Measurements from ENCODE around the gene HID1. TPM values are rescaled to one million over a fixed set of nuclear protein-coding genes. Genes with fewer than 3 reads are reported as not detected.

The HID1 gene
- total RNA-seq, 5 donors from 2014 or later (not counting 1 experiment from before 2014, with no cell fraction given), result 12.7 to 21.0 (median 14.5) TPM

DNA sequence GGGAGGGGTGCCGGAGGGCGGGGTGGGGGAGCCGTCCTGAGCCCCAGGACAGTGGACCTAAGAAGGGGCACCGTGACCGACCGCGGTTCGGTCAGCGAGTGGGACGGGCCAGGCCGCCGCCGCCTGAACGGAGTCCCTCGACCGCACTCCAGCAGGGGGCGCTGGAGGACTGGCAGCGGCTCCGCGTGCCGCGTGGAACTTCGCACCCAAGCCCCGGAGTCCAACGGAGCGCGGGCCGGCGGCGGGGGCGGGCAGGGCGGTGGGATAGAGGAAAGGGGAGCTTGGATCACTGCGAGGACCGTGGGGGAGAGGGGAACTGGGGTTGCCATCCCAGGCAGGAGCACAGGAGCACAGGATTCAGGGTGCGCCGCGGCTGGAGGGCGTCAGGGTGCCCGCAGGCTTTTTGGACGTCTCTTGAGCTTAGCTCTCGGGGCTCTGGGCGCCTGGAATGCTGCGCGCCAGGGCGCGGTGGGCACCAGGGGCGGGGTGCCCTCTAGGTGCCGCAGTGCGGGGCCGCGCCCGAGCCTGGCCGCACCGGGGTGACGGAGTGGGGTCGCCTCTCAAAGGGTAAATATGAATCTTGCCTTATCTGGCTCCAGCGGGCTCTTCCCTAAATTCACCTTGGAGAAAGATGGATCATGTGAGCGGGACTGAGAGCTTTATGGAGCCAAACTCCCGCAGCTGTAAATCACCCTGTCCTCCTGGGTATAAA lies 48.9 kb downstream of the HID1 start:
- peak overlapping the region in 2 of 3 donors; percentile 47 to 71 for H3K4me3 Mint-ChIP-seq
- no peaks in the 10 kb centered on the region for H3K9me3 Mint-ChIP-seq
- no peaks in the 10 kb centered on the region for H3K36me3 Mint-ChIP-seq
- peaks cover 49 to 74% of the 10 kb centered on the region in 2 donors for H3K27me3 Mint-ChIP-seq
- peak; percentile 74 to 79 (median 74) for ATAC-seq (replicated peaks in 1 of 4)
- Histone ChIP-seq H3K27me3 (replicated peaks in 1 of 2; ENCODE audit: control insufficient read depth in 2 of 2, extremely low read depth in 1 of 2, insufficient read depth in 2 of 2, low read length in 1 of 2) (peaks cover 11 to 91% of the 10 kb centered on the region in 2 experiments), H3K36me3 (ENCODE audit: control insufficient read depth in 2 of 2, extremely low read depth in 1 of 2, insufficient read depth in 1 of 2, low read length in 1 of 2) (no peaks in the 10 kb centered on the region), H3K27ac (ENCODE audit: low read length) (no peak overlapping the region), H3K4me1 (ENCODE audit: control insufficient read depth in 1 of 2, extremely low read depth in 1 of 2, insufficient read depth in 2 of 2, low read length in 2 of 2) (peaks cover 2 to 31% of the 10 kb centered on the region in 2 experiments), H3K9me3 (no peaks in the 10 kb centered on the region), H3K4me3 (ENCODE audit: control insufficient read depth in 1 of 2, extremely low read depth in 1 of 2, low read length in 1 of 2) (peak overlapping the region; percentile 33 to 35)
- DNase-seq, result peak; percentile 18 to 81 (median 60)
- ChIA-PET CTCF (interaction anchor here in 1 of 2 donors (0.6 to 1.2 kb wide), 5 partner anchors 11 to 1751 kb away, joined by 4 to 7 read pairs (median 4); no protein-coding TSS in a partner anchor), POLR2A (interaction anchor here in 1 of 2 donors (0.6 kb wide), 1 partner anchor 59 kb away, joined by 3 read pairs; no protein-coding TSS in a partner anchor)
- H3K4me1 Mint-ChIP-seq, result peaks cover 14 to 20% (median 14%) of the 10 kb centered on the region in 3 donors
- H3K27ac Mint-ChIP-seq, result no peak overlapping the region
- 6% methylated on average over 46 of the region's 59 CpGs for WGBS (ENCODE audit: insufficient coverage)

- POLR2A ChIA-PET, result no interaction called here
- WGBS (ENCODE audit: insufficient coverage), result 3% methylated on average over 50 of the region's 57 CpGs
- H3K36me3 Mint-ChIP-seq, result no peaks in the 10 kb centered on the region
These were observed 49.6 kb downstream of the HID1 start, which contains the start of gene USH1G for GRCh38 chr17:74922694-74923537. TSS of gene USH1G (minus strand) at chr17:74923255. CDS start at chr17:74923073, 182 bp downstream.

DNA sequence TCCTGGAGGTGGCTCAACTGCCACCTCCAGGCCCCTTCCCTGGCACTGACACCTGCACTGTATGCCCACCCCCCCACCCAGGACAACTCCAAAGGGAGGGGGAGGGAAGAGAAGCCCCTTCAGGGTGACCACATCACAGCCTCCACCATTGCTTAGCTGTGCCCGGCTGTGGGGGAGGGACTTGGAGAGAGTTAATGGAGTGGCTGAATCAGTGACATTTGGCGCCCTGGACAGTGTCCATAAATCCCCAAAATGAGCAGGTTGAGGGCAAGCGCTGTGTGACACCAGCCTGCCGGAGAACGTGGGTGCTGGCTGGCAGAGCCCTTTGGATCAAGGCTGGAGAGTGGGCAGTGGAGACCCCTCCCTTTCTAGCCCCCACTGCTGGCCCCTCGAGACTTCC lies 50.4 kb downstream of the HID1 start:
- H3K36me3 Mint-ChIP-seq, result no peaks in the 10 kb centered on the region
- H3K4me3 ChIP-seq (ENCODE audit: control insufficient read depth in 1 of 2, extremely low read depth in 1 of 2, low read length in 1 of 2), result no peak overlapping the region
- H3K4me1 ChIP-seq (ENCODE audit: control insufficient read depth in 1 of 2, extremely low read depth in 1 of 2, insufficient read depth in 2 of 2, low read length in 2 of 2), result peaks cover 2 to 31% of the 10 kb centered on the region in 2 experiments
- 62% methylated on average over 5 of the region's 6 CpGs for WGBS (ENCODE audit: insufficient coverage)
- ChIA-PET CTCF (interaction anchor here in 1 of 2 donors (0.7 kb wide), 1 partner anchor 38 kb away, joined by 4 read pairs; no protein-coding TSS in a partner anchor), POLR2A (no interaction called here)
- no peak for DNase-seq
- no peaks in the 10 kb centered on the region for H3K9me3 ChIP-seq
- H3K4me3 Mint-ChIP-seq, result peak overlapping the region in 2 of 3 donors; percentile 43 to 71
- peaks cover 10 to 94% of the 10 kb centered on the region in 2 experiments for H3K27me3 ChIP-seq (replicated peaks in 1 of 2; ENCODE audit: control insufficient read depth in 2 of 2, extremely low read depth in 1 of 2, insufficient read depth in 2 of 2, low read length in 1 of 2)
- peaks cover 42 to 72% of the 10 kb centered on the region in 2 donors for H3K27me3 Mint-ChIP-seq
- no peak overlapping the region for H3K27ac ChIP-seq (ENCODE audit: low read length)
- no peaks in the 10 kb centered on the region for H3K9me3 Mint-ChIP-seq
- no peak overlapping the region for H3K27ac Mint-ChIP-seq
- no peak for ATAC-seq (replicated peaks in 1 of 4)
- no peaks in the 10 kb centered on the region for H3K36me3 ChIP-seq (ENCODE audit: control insufficient read depth in 2 of 2, extremely low read depth in 1 of 2, insufficient read depth in 1 of 2, low read length in 1 of 2)
- peaks cover 14 to 20% (median 14%) of the 10 kb centered on the region in 3 donors for H3K4me1 Mint-ChIP-seq

More at GRCh38 chr17:74922694-74923537, 49.6 kb downstream of the HID1 start, which contains the start of gene USH1G:
- Mint-ChIP-seq H3K4me1 (peaks cover 14 to 20% (median 14%) of the 10 kb centered on the region in 3 donors), H3K4me3 (peak within 1 kb of the TSS; percentile 43 to 71 (median 47)), H3K27me3 (peaks cover 47 to 73% of the 10 kb centered on the region in 2 donors), H3K9me3 (no peaks in the 10 kb centered on the region), H3K27ac (no peak within 1 kb of the TSS)
- no peak within 1 kb of the TSS for H3K27ac ChIP-seq (ENCODE audit: low read length)
- peak; percentile 49 to 66 (median 58) for ATAC-seq (replicated peaks in 1 of 4)
- CTCF ChIA-PET, result interaction anchor here (0.6 to 1.2 kb wide), 3 partner anchors 11 to 1750 kb away, joined by 4 read pairs; no protein-coding TSS in a partner anchor
- peak within 1 kb of the TSS; percentile 33 to 35 for H3K4me3 ChIP-seq (ENCODE audit: control insufficient read depth in 1 of 2, extremely low read depth in 1 of 2, low read length in 1 of 2)
- no peaks in the 10 kb centered on the region for H3K9me3 ChIP-seq
- DNase-seq, result no peak
- peaks cover 2 to 31% of the 10 kb centered on the region in 2 experiments for H3K4me1 ChIP-seq (ENCODE audit: control insufficient read depth in 1 of 2, extremely low read depth in 1 of 2, insufficient read depth in 2 of 2, low read length in 2 of 2)
- peaks cover 11 to 94% of the 10 kb centered on the region in 2 experiments for H3K27me3 ChIP-seq (replicated peaks in 1 of 2; ENCODE audit: control insufficient read depth in 2 of 2, extremely low read depth in 1 of 2, insufficient read depth in 2 of 2, low read length in 1 of 2)
- no peaks in the 10 kb centered on the region for H3K36me3 ChIP-seq (ENCODE audit: control insufficient read depth in 2 of 2, extremely low read depth in 1 of 2, insufficient read depth in 1 of 2, low read length in 1 of 2)

DNA sequence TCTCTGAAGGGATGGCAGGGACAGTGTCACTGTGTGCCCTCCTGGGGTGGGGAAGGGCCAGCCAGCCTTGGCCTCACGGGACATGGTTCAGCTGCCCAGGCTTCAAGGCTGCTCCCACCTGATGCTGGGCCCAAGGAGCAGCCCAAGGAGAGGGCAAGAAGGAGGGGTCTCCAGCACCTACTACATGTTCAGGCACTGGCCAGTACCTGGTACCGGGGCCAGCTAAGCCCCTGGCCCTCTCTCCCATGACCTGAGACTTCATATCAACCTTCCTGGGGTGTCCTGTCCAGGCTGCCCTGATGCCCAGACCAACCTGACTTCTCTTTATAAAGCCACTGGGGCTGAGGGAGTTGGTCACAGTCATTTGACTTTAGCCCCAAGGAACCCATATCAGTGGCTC lies 50.8 kb downstream of the HID1 start:
- peaks cover 2 to 31% of the 10 kb centered on the region in 2 experiments for H3K4me1 ChIP-seq (ENCODE audit: control insufficient read depth in 1 of 2, extremely low read depth in 1 of 2, insufficient read depth in 2 of 2, low read length in 2 of 2)
- ChIA-PET CTCF (no interaction called here), POLR2A (no interaction called here)
- Mint-ChIP-seq H3K9me3 (no peaks in the 10 kb centered on the region), H3K36me3 (no peaks in the 10 kb centered on the region), H3K4me3 (no peak overlapping the region), H3K4me1 (peaks cover 14 to 20% (median 14%) of the 10 kb centered on the region in 3 donors), H3K27ac (no peak overlapping the region), H3K27me3 (peaks cover 42 to 72% of the 10 kb centered on the region in 2 donors)
- peaks cover 7 to 94% of the 10 kb centered on the region in 2 experiments for H3K27me3 ChIP-seq (replicated peaks in 1 of 2; ENCODE audit: control insufficient read depth in 2 of 2, extremely low read depth in 1 of 2, insufficient read depth in 2 of 2, low read length in 1 of 2)
- H3K9me3 ChIP-seq, result no peaks in the 10 kb centered on the region
- 100% methylated on average over 2 of the region's 2 CpGs for WGBS (ENCODE audit: insufficient coverage)
- no peak for ATAC-seq (replicated peaks in 1 of 4)
- DNase-seq, result no peak
- no peak overlapping the region for H3K27ac ChIP-seq (ENCODE audit: low read length)
- H3K36me3 ChIP-seq (ENCODE audit: control insufficient read depth in 2 of 2, extremely low read depth in 1 of 2, insufficient read depth in 1 of 2, low read length in 1 of 2), result no peaks in the 10 kb centered on the region
- H3K4me3 ChIP-seq (ENCODE audit: control insufficient read depth in 1 of 2, extremely low read depth in 1 of 2, low read length in 1 of 2), result no peak overlapping the region

GRCh38 chr17:74921026-74921681 lies 51.4 kb downstream of the HID1 start:
- no peak for DNase-seq
- H3K27me3 ChIP-seq (replicated peaks in 1 of 2; ENCODE audit: control insufficient read depth in 2 of 2, extremely low read depth in 1 of 2, insufficient read depth in 2 of 2, low read length in 1 of 2), result peaks cover 7 to 98% of the 10 kb centered on the region in 2 experiments
- Mint-ChIP-seq H3K27ac (no peak overlapping the region), H3K9me3 (no peaks in the 10 kb centered on the region), H3K4me3 (no peak overlapping the region), H3K4me1 (peaks cover 14 to 20% (median 14%) of the 10 kb centered on the region in 3 donors), H3K36me3 (no peaks in the 10 kb centered on the region), H3K27me3 (peaks cover 42 to 72% of the 10 kb centered on the region in 2 donors)
- no peak overlapping the region for H3K4me3 ChIP-seq (ENCODE audit: control insufficient read depth in 1 of 2, extremely low read depth in 1 of 2, low read length in 1 of 2)
- peaks cover 2 to 31% of the 10 kb centered on the region in 2 experiments for H3K4me1 ChIP-seq (ENCODE audit: control insufficient read depth in 1 of 2, extremely low read depth in 1 of 2, insufficient read depth in 2 of 2, low read length in 2 of 2)
- WGBS (ENCODE audit: insufficient coverage), result 79% methylated on average over 14 of the region's 19 CpGs
- POLR2A ChIA-PET, result no interaction called here
- H3K36me3 ChIP-seq (ENCODE audit: control insufficient read depth in 2 of 2, extremely low read depth in 1 of 2, insufficient read depth in 1 of 2, low read length in 1 of 2), result no peaks in the 10 kb centered on the region
- H3K27ac ChIP-seq (ENCODE audit: low read length), result no peak overlapping the region
- H3K9me3 ChIP-seq, result no peaks in the 10 kb centered on the region
- CTCF ChIA-PET, result no interaction called here
- no peak for ATAC-seq (replicated peaks in 1 of 4)
